ENCODE results near the gene SP3. TPM values are rescaled to one million over a fixed set of nuclear protein-coding genes. Genes with fewer than 3 reads are reported as not detected.

The SP3 gene
- polyA plus RNA-seq, 2 donors = 11.9 to 17.7 TPM

GRCh38 chr2:173938700-173939384, 26.3 kb downstream of the SP3 start:
- 88 to 94% methylated on average over 2 of the region's 2 CpGs for WGBS, 2 donors
- no peaks in the 10 kb centered on the region for H3K9me3 ChIP-seq (ENCODE audit: control insufficient read depth in 2 of 2, insufficient read depth in 1 of 2, low read depth in 1 of 2, low read length in 1 of 2)
- no peak overlapping the region for H3K4me3 ChIP-seq (ENCODE audit: low read depth in 1 of 2, low read length in 2 of 2)
- H3K4me1 ChIP-seq (ENCODE audit: control insufficient read depth in 2 of 2, insufficient read depth in 2 of 2, low read length in 1 of 2) = peaks cover 0 to 8% of the 10 kb centered on the region in 2 donors
- H3K27ac ChIP-seq (ENCODE audit: low read depth in 2 of 2, low read length in 1 of 2) = no peak overlapping the region
- H3K36me3 ChIP-seq (ENCODE audit: control insufficient read depth in 2 of 2, insufficient read depth in 2 of 2, low read length in 1 of 2) = no peaks in the 10 kb centered on the region
- no peaks in the 10 kb centered on the region for H3K27me3 ChIP-seq (ENCODE audit: control insufficient read depth in 1 of 2, insufficient read depth in 2 of 2, low read length in 2 of 2)

DNA sequence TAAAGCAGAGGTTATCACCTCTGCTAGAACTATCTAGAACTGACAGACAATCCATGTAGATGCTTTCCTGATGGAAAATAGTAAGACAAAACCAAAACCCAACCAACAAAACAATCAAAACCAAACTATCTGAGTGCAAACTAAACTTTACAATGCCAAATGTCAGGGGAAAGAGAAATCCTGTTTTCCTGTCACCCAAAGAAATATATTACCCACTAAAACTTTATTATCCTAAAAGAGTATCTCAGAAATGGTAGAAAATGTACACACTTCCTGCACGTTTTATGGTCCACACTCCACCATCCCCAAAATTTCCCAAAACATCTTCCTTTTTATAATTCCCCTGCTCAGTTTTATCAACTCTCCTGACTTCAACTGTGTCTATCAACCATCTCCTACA, 29.9 kb downstream of the SP3 start:
- 77 to 81% methylated on average over 1 of the region's 1 CpG for WGBS, 2 donors
- Histone ChIP-seq H3K36me3 (ENCODE audit: control insufficient read depth in 2 of 2, insufficient read depth in 2 of 2, low read length in 1 of 2) (no peaks in the 10 kb centered on the region), H3K9me3 (ENCODE audit: control insufficient read depth in 2 of 2, insufficient read depth in 1 of 2, low read depth in 1 of 2, low read length in 1 of 2) (no peaks in the 10 kb centered on the region), H3K4me3 (ENCODE audit: low read depth in 1 of 2, low read length in 2 of 2) (no peak overlapping the region), H3K27ac (ENCODE audit: low read depth in 2 of 2, low read length in 1 of 2) (no peak overlapping the region), H3K27me3 (ENCODE audit: control insufficient read depth in 1 of 2, insufficient read depth in 2 of 2, low read length in 2 of 2) (no peaks in the 10 kb centered on the region), H3K4me1 (ENCODE audit: control insufficient read depth in 2 of 2, insufficient read depth in 2 of 2, low read length in 1 of 2) (peaks cover 0 to 7% of the 10 kb centered on the region in 2 donors)

GRCh38 chr2:173934895-173935294, 30.3 kb downstream of the SP3 start:
- no peaks in the 10 kb centered on the region for H3K27me3 ChIP-seq (ENCODE audit: control insufficient read depth in 1 of 2, insufficient read depth in 2 of 2, low read length in 2 of 2)
- no peaks in the 10 kb centered on the region for H3K9me3 ChIP-seq (ENCODE audit: control insufficient read depth in 2 of 2, insufficient read depth in 1 of 2, low read depth in 1 of 2, low read length in 1 of 2)
- peaks cover 0 to 3% of the 10 kb centered on the region in 2 donors for H3K4me1 ChIP-seq (ENCODE audit: control insufficient read depth in 2 of 2, insufficient read depth in 2 of 2, low read length in 1 of 2)
- H3K27ac ChIP-seq (ENCODE audit: low read depth in 2 of 2, low read length in 1 of 2) = no peak overlapping the region
- no peak overlapping the region for H3K4me3 ChIP-seq (ENCODE audit: low read depth in 1 of 2, low read length in 2 of 2)
- WGBS, 2 donors = 46 to 47% methylated on average over 5 of the region's 5 CpGs
- no peaks in the 10 kb centered on the region for H3K36me3 ChIP-seq (ENCODE audit: control insufficient read depth in 2 of 2, insufficient read depth in 2 of 2, low read length in 1 of 2)

- H3K4me3 ChIP-seq (ENCODE audit: low read depth in 1 of 2, low read length in 2 of 2) = no peak overlapping the region
- WGBS, 2 donors = 73 to 91% methylated on average over 2 of the region's 2 CpGs
These were observed 33.4 kb downstream of the SP3 start for GRCh38 chr2:173931751-173932150.

DNA sequence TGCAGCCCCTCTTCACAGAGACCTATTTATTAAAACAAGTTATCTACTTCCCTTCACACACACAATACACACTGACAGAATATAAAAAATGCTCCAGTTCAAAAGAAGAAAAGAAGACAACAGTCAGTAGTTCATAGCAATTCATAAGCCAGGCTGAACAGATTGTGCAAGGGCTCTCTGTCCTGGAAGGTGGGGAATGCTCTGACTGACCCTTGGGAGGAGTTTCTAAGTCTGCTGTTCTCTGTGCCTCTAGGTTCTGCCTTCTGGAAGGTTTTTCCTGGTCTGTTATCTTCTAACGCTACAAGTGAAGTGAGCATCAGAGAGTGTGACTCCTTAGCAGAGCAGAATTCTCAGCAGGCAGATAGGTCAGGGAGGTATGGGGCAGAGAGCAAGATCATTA, 35.7 kb downstream of the SP3 start:
- H3K4me1 ChIP-seq (ENCODE audit: control insufficient read depth in 2 of 2, insufficient read depth in 2 of 2, low read length in 1 of 2) = peaks cover 0 to 4% of the 10 kb centered on the region in 2 donors
- no peak overlapping the region for H3K4me3 ChIP-seq (ENCODE audit: low read depth in 1 of 2, low read length in 2 of 2)
- no peaks in the 10 kb centered on the region for H3K27me3 ChIP-seq (ENCODE audit: control insufficient read depth in 1 of 2, insufficient read depth in 2 of 2, low read length in 2 of 2)
- no peaks in the 10 kb centered on the region for H3K9me3 ChIP-seq (ENCODE audit: control insufficient read depth in 2 of 2, insufficient read depth in 1 of 2, low read depth in 1 of 2, low read length in 1 of 2)
- no peak overlapping the region for H3K27ac ChIP-seq (ENCODE audit: low read depth in 2 of 2, low read length in 1 of 2)
- WGBS, 2 donors = 85 to 93% methylated on average over 1 of the region's 1 CpG
- peaks cover 0 to 2% of the 10 kb centered on the region in 2 donors for H3K36me3 ChIP-seq (ENCODE audit: control insufficient read depth in 2 of 2, insufficient read depth in 2 of 2, low read length in 1 of 2)

More at GRCh38 chr2:173931751-173932150, 33.4 kb downstream of the SP3 start:
- Histone ChIP-seq H3K27ac (ENCODE audit: low read depth in 2 of 2, low read length in 1 of 2) (no peak overlapping the region), H3K9me3 (ENCODE audit: control insufficient read depth in 2 of 2, insufficient read depth in 1 of 2, low read depth in 1 of 2, low read length in 1 of 2) (no peaks in the 10 kb centered on the region), H3K27me3 (ENCODE audit: control insufficient read depth in 1 of 2, insufficient read depth in 2 of 2, low read length in 2 of 2) (no peaks in the 10 kb centered on the region), H3K4me1 (ENCODE audit: control insufficient read depth in 2 of 2, insufficient read depth in 2 of 2, low read length in 1 of 2) (peaks cover 0 to 4% of the 10 kb centered on the region in 2 donors), H3K36me3 (ENCODE audit: control insufficient read depth in 2 of 2, insufficient read depth in 2 of 2, low read length in 1 of 2) (peaks cover 0 to 2% of the 10 kb centered on the region in 2 donors)

- Histone ChIP-seq H3K9me3 (ENCODE audit: control insufficient read depth in 2 of 2, insufficient read depth in 1 of 2, low read depth in 1 of 2, low read length in 1 of 2) (no peaks in the 10 kb centered on the region), H3K27me3 (ENCODE audit: control insufficient read depth in 1 of 2, insufficient read depth in 2 of 2, low read length in 2 of 2) (no peaks in the 10 kb centered on the region), H3K27ac (ENCODE audit: low read depth in 2 of 2, low read length in 1 of 2) (no peak overlapping the region), H3K36me3 (ENCODE audit: control insufficient read depth in 2 of 2, insufficient read depth in 2 of 2, low read length in 1 of 2) (peaks cover 0 to 2% of the 10 kb centered on the region in 2 donors), H3K4me1 (ENCODE audit: control insufficient read depth in 2 of 2, insufficient read depth in 2 of 2, low read length in 1 of 2) (peaks cover 0 to 4% of the 10 kb centered on the region in 2 donors), H3K4me3 (ENCODE audit: low read depth in 1 of 2, low read length in 2 of 2) (no peak overlapping the region)
These were observed 38.3 kb downstream of the SP3 start for GRCh38 chr2:173926875-173927274.

GRCh38 chr2:173924285-173924684, 40.9 kb downstream of the SP3 start:
- H3K4me1 ChIP-seq (ENCODE audit: control insufficient read depth in 2 of 2, insufficient read depth in 2 of 2, low read length in 1 of 2) = peaks cover 0 to 4% of the 10 kb centered on the region in 2 donors
- no peaks in the 10 kb centered on the region for H3K9me3 ChIP-seq (ENCODE audit: control insufficient read depth in 2 of 2, insufficient read depth in 1 of 2, low read depth in 1 of 2, low read length in 1 of 2)
- 91 to 96% methylated on average over 2 of the region's 2 CpGs for whole genome bisulfite sequencing, 2 donors
- H3K36me3 ChIP-seq (ENCODE audit: control insufficient read depth in 2 of 2, insufficient read depth in 2 of 2, low read length in 1 of 2) = peaks cover 0 to 2% of the 10 kb centered on the region in 2 donors
- H3K27me3 ChIP-seq (ENCODE audit: control insufficient read depth in 1 of 2, insufficient read depth in 2 of 2, low read length in 2 of 2) = no peaks in the 10 kb centered on the region
- no peak overlapping the region for H3K4me3 ChIP-seq (ENCODE audit: low read depth in 1 of 2, low read length in 2 of 2)
- H3K27ac ChIP-seq (ENCODE audit: low read depth in 2 of 2, low read length in 1 of 2) = no peak overlapping the region

DNA sequence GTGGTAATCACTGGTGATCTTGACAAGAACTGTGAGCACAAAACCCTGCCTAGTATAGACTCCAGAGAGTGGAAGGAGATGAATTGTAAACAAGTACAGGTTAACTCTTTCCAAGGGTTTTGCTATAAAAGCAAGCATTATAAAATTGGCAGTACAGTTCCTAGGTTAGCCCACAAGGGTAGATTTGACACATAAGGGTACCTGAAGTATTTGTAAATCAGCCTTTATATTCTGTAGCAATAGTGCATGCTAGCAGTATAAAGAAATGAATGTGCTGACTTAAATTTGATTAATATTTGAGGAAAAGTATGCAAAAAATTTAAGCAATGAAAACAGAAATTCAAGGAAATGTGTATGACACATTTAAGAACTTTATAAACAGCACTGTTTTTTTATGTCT, 42.4 kb downstream of the SP3 start:
- Histone ChIP-seq H3K4me3 (ENCODE audit: low read depth in 1 of 2, low read length in 2 of 2) (no peak overlapping the region), H3K27ac (ENCODE audit: low read depth in 2 of 2, low read length in 1 of 2) (no peak overlapping the region), H3K4me1 (ENCODE audit: control insufficient read depth in 2 of 2, insufficient read depth in 2 of 2, low read length in 1 of 2) (peaks cover 0 to 4% of the 10 kb centered on the region in 2 donors), H3K27me3 (ENCODE audit: control insufficient read depth in 1 of 2, insufficient read depth in 2 of 2, low read length in 2 of 2) (no peaks in the 10 kb centered on the region), H3K36me3 (ENCODE audit: control insufficient read depth in 2 of 2, insufficient read depth in 2 of 2, low read length in 1 of 2) (peaks cover 0 to 2% of the 10 kb centered on the region in 2 donors), H3K9me3 (ENCODE audit: control insufficient read depth in 2 of 2, insufficient read depth in 1 of 2, low read depth in 1 of 2, low read length in 1 of 2) (no peaks in the 10 kb centered on the region)

DNA sequence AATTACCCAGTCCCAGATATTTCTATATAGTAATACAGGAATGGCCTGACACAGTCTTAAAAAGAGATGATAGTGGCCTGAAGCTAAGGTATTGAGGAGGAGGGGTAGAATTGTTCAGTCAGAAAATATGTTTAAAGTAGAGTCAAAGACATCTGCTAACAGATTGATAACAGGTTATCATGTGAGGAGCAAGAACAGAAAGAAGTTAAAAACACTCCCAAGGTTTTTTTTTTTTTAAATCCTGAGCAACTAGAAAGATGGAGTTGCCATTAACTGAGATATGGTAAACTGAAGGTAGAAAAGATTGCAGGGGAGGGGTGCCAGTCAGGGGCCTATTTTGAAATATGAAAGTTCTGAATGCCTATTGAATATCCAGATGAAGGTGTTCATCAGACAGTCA, 43.1 kb downstream of the SP3 start:
- peaks cover 0 to 4% of the 10 kb centered on the region in 2 donors for H3K36me3 ChIP-seq (ENCODE audit: control insufficient read depth in 2 of 2, insufficient read depth in 2 of 2, low read length in 1 of 2)
- H3K9me3 ChIP-seq (ENCODE audit: control insufficient read depth in 2 of 2, insufficient read depth in 1 of 2, low read depth in 1 of 2, low read length in 1 of 2) = no peaks in the 10 kb centered on the region
- H3K27ac ChIP-seq (ENCODE audit: low read depth in 2 of 2, low read length in 1 of 2) = no peak overlapping the region
- H3K27me3 ChIP-seq (ENCODE audit: control insufficient read depth in 1 of 2, insufficient read depth in 2 of 2, low read length in 2 of 2) = no peaks in the 10 kb centered on the region
- no peak overlapping the region for H3K4me3 ChIP-seq (ENCODE audit: low read depth in 1 of 2, low read length in 2 of 2)
- H3K4me1 ChIP-seq (ENCODE audit: control insufficient read depth in 2 of 2, insufficient read depth in 2 of 2, low read length in 1 of 2) = peaks cover 0 to 4% of the 10 kb centered on the region in 2 donors

Data from esophagus (tissue), 2 donors.